GM13976 (cell line): ENCODE results near the gene PRCP.

Experiments
- DNase-seq: peaks from one replicate; pipeline ENCODE4 v3.0.0; 2012; ENCODE audit warnings: low spot score
- CTCF ChIP-seq: IDR thresholded peaks from 2 replicates; pipeline ENCODE4 v1.5.1; 2012; ENCODE audit warnings: borderline replicate concordance, mild to moderate bottlenecking; ENCODE audit not compliant: insufficient read depth; ENCODE audit errors: extremely low read depth, missing control alignments, control extremely low read depth
- in situ Hi-C: fragments of 300-500 bp; cut with MboI; formaldehyde crosslinking; loops from one replicate; pipeline ENCODE4 v1.12.0; 2022; ENCODE audit warnings: low sequenced_read_pairs, mixed read lengths, inconsistent platforms; ENCODE audit not compliant: unreplicated experiment

Gene PRCP

GRCh38 chr11:82906931-82907330 is 6.7 kb upstream of the PRCP start:
- in situ Hi-C loops: loop anchor here (10.0 kb wide), 1 partner anchor 168 kb away; the partner anchor contains the start of gene RAB30
- DNase-seq: no peak
- TF ChIP-seq CTCF: no peak

GRCh38 chr11:82906236-82906635 is 6.0 kb upstream of the PRCP start:
- DNase-seq: no peak
- no peak for TF ChIP-seq CTCF
- in situ Hi-C loops: loop anchor here (10.0 kb wide), 1 partner anchor 169 kb away; the partner anchor contains the start of gene RAB30

GRCh38 chr11:82903843-82904586 is 3.8 kb upstream of the PRCP start:
- no peak for TF ChIP-seq CTCF
- in situ Hi-C loops: loop anchor here (10.0 kb wide), 1 partner anchor 171 kb away; the partner anchor contains the start of gene RAB30
- no peak for DNase-seq

GRCh38 chr11:82902880-82903279 is 2.6 kb upstream of the PRCP start:
- no peak for DNase-seq
- TF ChIP-seq CTCF: no peak
- in situ Hi-C loops: loop anchor here (10.0 kb wide), 1 partner anchor 172 kb away; the partner anchor contains the start of gene RAB30

- in situ Hi-C loops: loop anchor here (10.0 kb wide), 1 partner anchor 173 kb away; the partner anchor contains the start of gene RAB30
- no peak for TF ChIP-seq CTCF
- no peak for DNase-seq
These were observed 1.8 kb upstream of the PRCP start for GRCh38 chr11:82901922-82902485.

GRCh38 chr11:82901165-82901921 is 1.1 kb upstream of the PRCP start, which contains the start of gene DDIAS:
DDIAS (plus strand) TSS chr11:82901736; CDS start chr11:82914739, 13,003 bp downstream.
- in situ Hi-C loops: loop anchor here (10.0 kb wide), 1 partner anchor 173 kb away; the partner anchor contains the start of gene RAB30
- peak; percentile 90 for DNase-seq
- TF ChIP-seq CTCF: no peak
